ENCODE data around the gene SSBP2. TPM values are rescaled to one million over a fixed set of nuclear protein-coding genes. Genes with fewer than 3 reads are reported as not detected.

Gene SSBP2
- total and polyA plus RNA-seq, 2 of the 8 experiments (the other 6 are each of a cell fraction or from before 2014, with no cell fraction given) = 21.5 to 36.2 TPM

- Histone ChIP-seq H2BK15ac (ENCODE audit: low read length) (no peak overlapping the region), H3K79me1 (ENCODE audit: low read depth, low read length) (no peaks in the 10 kb centered on the region), H2BK5ac (ENCODE audit: low read depth, low read length) (no peak overlapping the region), H2BK120ac (replicated peaks; ENCODE audit: low read depth, low read length) (no peak overlapping the region), H3K27me3 (replicated peaks in 1 of 4; ENCODE audit: control insufficient read depth in 3 of 4, extremely low read depth in 1 of 4, insufficient read depth in 3 of 4, low read length in 3 of 4) (no peaks in the 10 kb centered on the region), H3K18ac (ENCODE audit: extremely low read depth, low read length) (no peak overlapping the region), H3K9me3 (ENCODE audit: insufficient read depth in 2 of 2, low read depth in 1 of 2, low read length in 1 of 2) (no peaks in the 10 kb centered on the region), H3K56ac (replicated peaks; ENCODE audit: insufficient read length, low read depth, low read length) (no peak overlapping the region), H4K8ac (ENCODE audit: extremely low read depth, insufficient read depth, low read length) (no peak overlapping the region), H3K23me2 (ENCODE audit: low read depth, low read length) (no peaks in the 10 kb centered on the region), H3K23ac (ENCODE audit: insufficient read length) (no peak overlapping the region), H3K4me3 (ENCODE audit: extremely low read depth in 1 of 4, insufficient read depth in 2 of 4, low read depth in 3 of 4, low read length in 4 of 4) (no peak overlapping the region), H2AFZ (ENCODE audit: low read length) (no peak overlapping the region), H4K20me1 (replicated peaks in 1 of 2; ENCODE audit: control insufficient read depth in 1 of 2, insufficient read depth in 2 of 2, low read length in 2 of 2) (no peaks in the 10 kb centered on the region), H3K9ac (replicated peaks in 1 of 4; ENCODE audit: extremely low read depth in 1 of 4, low read depth in 3 of 4, low read length in 3 of 4) (no peak overlapping the region), H3K14ac (ENCODE audit: insufficient read length) (no peak overlapping the region), H3K36me3 (ENCODE audit: control insufficient read depth in 2 of 4, insufficient read depth in 4 of 4, low read length in 3 of 4) (no peaks in the 10 kb centered on the region), H2BK20ac (ENCODE audit: low read length) (no peak overlapping the region), H3K27ac (ENCODE audit: low read depth, low read length) (no peak overlapping the region), H2AK5ac (ENCODE audit: low read depth, low read length) (no peak overlapping the region), H3K4ac (replicated peaks; ENCODE audit: insufficient read length, low read depth, low read length) (no peak overlapping the region), H3K4me2 (ENCODE audit: insufficient read depth in 1 of 2, low read depth in 2 of 2, low read length in 2 of 2) (no peak overlapping the region), H4K91ac (replicated peaks; ENCODE audit: insufficient read length, low read length) (no peak overlapping the region), H2BK12ac (ENCODE audit: low read depth, low read length) (no peak overlapping the region), H3K4me1 (replicated peaks in 1 of 4; ENCODE audit: control insufficient read depth in 3 of 4, insufficient read depth in 4 of 4, low read length in 3 of 4) (no peaks in the 10 kb centered on the region), H3K79me2 (ENCODE audit: control insufficient read depth in 1 of 2, insufficient read depth in 2 of 2, low read length in 2 of 2) (no peaks in the 10 kb centered on the region), H4K5ac (ENCODE audit: insufficient read length, low read depth, low read length) (no peak overlapping the region)
- CTCF ChIA-PET (ENCODE audit: partially characterized antibody) = interaction anchor here (0.6 kb wide), 1 partner anchor 707 kb away, joined by 4 read pairs; no protein-coding TSS in a partner anchor
- POLR2A ChIA-PET (ENCODE audit: partially characterized antibody) = no interaction called here
- FAIRE-seq (no peak), DNase-seq (ENCODE audit: low read depth in 1 of 2, low spot score in 2 of 2) (no peak)
- WGBS, 2 experiments (ENCODE audit: extremely low coverage in 1 of 2, insufficient coverage in 1 of 2, insufficient read length in 1 of 2, insufficient replicate concordance in 2 of 2, low coverage in 1 of 2, low lambda C conversion rate in 2 of 2, missing lambda C conversion rate in 1 of 2) = 96% methylated on average over 4 of the region's 4 CpGs; no CpG with 5 or more reads in 1 of the 2 experiments
- TF ChIP-seq KDM4A (IDR thresholded peaks at IDR 0.05; ENCODE audit: low read depth, low read length, severe bottlenecking) = no peak
- TF ChIP-seq JUND (IDR thresholded peaks at IDR 0.05; ENCODE audit: low read length) = no peak
- no peak for TF ChIP-seq NANOG (IDR thresholded peaks at IDR 0.05; ENCODE audit: insufficient read depth, low read depth, low read length, poor library complexity, severe bottlenecking)
- TF ChIP-seq KDM1A (IDR thresholded peaks at IDR 0.05; ENCODE audit: borderline replicate concordance, low read length) = no peak
- TF ChIP-seq SUZ12 (IDR thresholded peaks at IDR 0.05; ENCODE audit: low read length) = no peak
- TF ChIP-seq CTCF (IDR thresholded peaks at IDR 0.05; ENCODE audit: control extremely low read depth in 1 of 3, insufficient read depth in 1 of 3, low read depth in 1 of 3, low read length in 3 of 3) = no peak
- TF ChIP-seq POU5F1 (IDR thresholded peaks at IDR 0.05; ENCODE audit: low read depth, low read length) = no peak
- TF ChIP-seq CHD2 (IDR thresholded peaks at IDR 0.05; ENCODE audit: low read length) = no peak
- TF ChIP-seq TAF7 (optimal IDR thresholded peaks at IDR 0.05; ENCODE audit: borderline replicate concordance, low read depth, low read length) = no peak
- no peak for TF ChIP-seq RNF2 (IDR thresholded peaks at IDR 0.05; ENCODE audit: borderline replicate concordance, low read depth, low read length, missing control alignments, poor library complexity, severe bottlenecking)
- TF ChIP-seq SRF (IDR thresholded peaks at IDR 0.05; ENCODE audit: low read depth, low read length) = no peak
- no peak for TF ChIP-seq ZNF274 (IDR thresholded peaks at IDR 0.05; ENCODE audit: borderline replicate concordance, extremely low read depth, low read length)
Measured at GRCh38 chr5:81417052-81417451, 333.8 kb downstream of the SSBP2 start.
